BLaER1 (cell line): ENCODE results near the gene LMBR1.
"Not testable (repeated sequence)": the region's sequence is repeated elsewhere in the genome, so short reads cannot be mapped to it uniquely, and the experiment has no call there.

Experiments
- H3K27ac ChIP-seq: shearing (Covaris generic); formaldehyde crosslinking; 2 replicates; pipeline ENCODE4 v1.8.1; 2022
- H3K27me3 ChIP-seq: shearing (Covaris generic); formaldehyde crosslinking; 2 replicates; pipeline ENCODE4 v1.8.1; 2022
- H3K36me3 ChIP-seq: shearing (Covaris generic); formaldehyde crosslinking; 2 replicates; pipeline ENCODE4 v1.8.1; 2022
- H3K4me1 ChIP-seq: shearing (Covaris generic); formaldehyde crosslinking; 2 replicates; pipeline ENCODE4 v1.8.1; 2022
- H3K4me2 ChIP-seq: shearing (Covaris generic); formaldehyde crosslinking; 2 replicates; pipeline ENCODE4 v1.8.1; 2022
- H3K4me3 ChIP-seq: shearing (Covaris generic); formaldehyde crosslinking; 2 replicates; pipeline ENCODE4 v1.8.1; 2022
- H3K9ac ChIP-seq: shearing (Covaris generic); formaldehyde crosslinking; 2 replicates; pipeline ENCODE4 v1.8.1; 2022
- H3K9me3 ChIP-seq: shearing (Covaris generic); formaldehyde crosslinking; 2 replicates; pipeline ENCODE4 v1.8.1; 2022
- H4K20me1 ChIP-seq: shearing (Covaris generic); formaldehyde crosslinking; 2 replicates; pipeline ENCODE4 v1.8.1; 2022
- Cebpa-rat ChIP-seq: shearing (Covaris generic); IDR thresholded peaks from 2 replicates; pipeline ENCODE4 v1.8.1; 2022

The LMBR1 gene

GRCh38 chr7:156927571-156928405 lies 34.8 kb upstream of the LMBR1 start:
- Histone ChIP-seq H3K9me3 (no peaks in the 10 kb centered on the region), H3K4me1 (peaks cover 22% of the 10 kb centered on the region), H4K20me1 (0 out of 2 replicates have a peak, but pooled peaks cover 2% of the 10 kb centered on the region), H3K9ac (no peak overlapping the region), H3K4me2 (peak overlapping the region; percentile 44), H3K27ac (no peak overlapping the region), H3K36me3 (no peaks in the 10 kb centered on the region), H3K4me3 (no peak overlapping the region), H3K27me3 (no peaks in the 10 kb centered on the region)
- no peak for TF ChIP-seq Cebpa-rat

- not testable (repeated sequence) for H3K27ac ChIP-seq, H3K4me3 ChIP-seq, H3K4me2 ChIP-seq, H3K36me3 ChIP-seq, H3K9ac ChIP-seq, H3K9me3 ChIP-seq
- peaks cover 39% of the 10 kb centered on the region for H3K4me1 ChIP-seq
- H3K27me3 ChIP-seq, result peaks cover 11% of the 10 kb centered on the region
- H4K20me1 ChIP-seq, result peaks cover 16% of the 10 kb centered on the region; the same call in 1 of the 2 replicates
Observed at GRCh38 chr7:156925821-156926220, 32.8 kb upstream of the LMBR1 start.

- H3K9me3 ChIP-seq, H3K27ac ChIP-seq, H3K9ac ChIP-seq, H3K4me3 ChIP-seq, H3K36me3 ChIP-seq: not testable (repeated sequence)
- peaks cover 16% of the 10 kb centered on the region; the same call in 1 of the 2 replicates for H4K20me1 ChIP-seq
- peaks cover 20% of the 10 kb centered on the region for H3K27me3 ChIP-seq
- peaks cover 27% of the 10 kb centered on the region for H3K4me1 ChIP-seq
- H3K4me2 ChIP-seq, result peak overlapping the region; percentile 65
Observed at GRCh38 chr7:156922304-156922703, 29.3 kb upstream of the LMBR1 start.

- H3K9me3 ChIP-seq, H3K27ac ChIP-seq, H3K9ac ChIP-seq, H3K4me3 ChIP-seq, H3K36me3 ChIP-seq: not testable (repeated sequence)
- Histone ChIP-seq H4K20me1 (peaks cover 16% of the 10 kb centered on the region; the same call in 1 of the 2 replicates), H3K4me1 (peaks cover 26% of the 10 kb centered on the region), H3K4me2 (peak overlapping the region; percentile 23; the same call in 1 of the 2 replicates), H3K27me3 (peaks cover 20% of the 10 kb centered on the region)
Observed at GRCh38 chr7:156920487-156921373, 27.7 kb upstream of the LMBR1 start.

- H3K36me3 ChIP-seq, result no peaks in the 10 kb centered on the region
- no peak for TF ChIP-seq Cebpa-rat
- H3K9me3 ChIP-seq, result peaks cover 5% of the 10 kb centered on the region
- peaks cover 16% of the 10 kb centered on the region; the same call in 1 of the 2 replicates for H4K20me1 ChIP-seq
- no peak overlapping the region for H3K9ac ChIP-seq
- no peak overlapping the region for H3K4me3 ChIP-seq
- no peak overlapping the region for H3K27ac ChIP-seq
- H3K4me2 ChIP-seq, result no peak overlapping the region
- H3K4me1 ChIP-seq, result peaks cover 26% of the 10 kb centered on the region
- peaks cover 20% of the 10 kb centered on the region for H3K27me3 ChIP-seq
Observed at GRCh38 chr7:156920076-156920475, 27.1 kb upstream of the LMBR1 start.

- H3K27ac ChIP-seq, result no peak overlapping the region
- H3K4me3 ChIP-seq, result no peak overlapping the region
- H3K36me3 ChIP-seq, result no peaks in the 10 kb centered on the region
- H3K27me3 ChIP-seq, result peaks cover 20% of the 10 kb centered on the region
- H3K9ac ChIP-seq, result no peak overlapping the region
- H3K4me2 ChIP-seq, result no peak overlapping the region
- H3K4me1 ChIP-seq, result peaks cover 26% of the 10 kb centered on the region
- H4K20me1 ChIP-seq, result peaks cover 16% of the 10 kb centered on the region; the same call in 1 of the 2 replicates
- TF ChIP-seq Cebpa-rat, result no peak
- H3K9me3 ChIP-seq, result peaks cover 8% of the 10 kb centered on the region
Observed at GRCh38 chr7:156919132-156919713, 26.2 kb upstream of the LMBR1 start.

- Histone ChIP-seq H3K4me1 (peaks cover 26% of the 10 kb centered on the region), H3K4me2 (no peak overlapping the region), H3K27me3 (peaks cover 20% of the 10 kb centered on the region), H3K36me3 (no peaks in the 10 kb centered on the region), H3K4me3 (no peak overlapping the region), H4K20me1 (peaks cover 16% of the 10 kb centered on the region; the same call in 1 of the 2 replicates), H3K9ac (no peak overlapping the region), H3K9me3 (peaks cover 8% of the 10 kb centered on the region), H3K27ac (no peak overlapping the region)
- no peak for TF ChIP-seq Cebpa-rat
Observed at GRCh38 chr7:156918635-156919034, 25.7 kb upstream of the LMBR1 start.

GRCh38 chr7:156909574-156910252 lies 16.7 kb upstream of the LMBR1 start:
- not testable (repeated sequence) for H3K9me3 ChIP-seq, H3K27ac ChIP-seq, H3K4me3 ChIP-seq, H3K4me2 ChIP-seq, H3K9ac ChIP-seq, H3K27me3 ChIP-seq, H3K4me1 ChIP-seq, H3K36me3 ChIP-seq, H4K20me1 ChIP-seq

- TF ChIP-seq Cebpa-rat, result no peak
- no peak overlapping the region for H3K27ac ChIP-seq
Observed at GRCh38 chr7:156907656-156908055, 14.7 kb upstream of the LMBR1 start.

More at GRCh38 chr7:156907656-156908055, 14.7 kb upstream of the LMBR1 start:
- Histone ChIP-seq H4K20me1 (no peaks in the 10 kb centered on the region), H3K9ac (no peak overlapping the region), H3K9me3 (no peaks in the 10 kb centered on the region), H3K4me3 (no peak overlapping the region), H3K27me3 (no peaks in the 10 kb centered on the region), H3K36me3 (no peaks in the 10 kb centered on the region), H3K4me1 (peaks cover 5% of the 10 kb centered on the region), H3K4me2 (no peak overlapping the region)
